IPS DF 19.7 (cell line): ENCODE measurements around the gene PCDHA3.
"Not testable (repeated sequence)": the region's sequence is repeated elsewhere in the genome, so short reads cannot be mapped to it uniquely, and the experiment has no call there.

Experiments used
- DNase-seq: peaks from one replicate; pipeline ENCODE4 v3.0.0-alpha.2; 2013; ENCODE audit warnings: low read depth, low spot score

The PCDHA3 gene

DNA sequence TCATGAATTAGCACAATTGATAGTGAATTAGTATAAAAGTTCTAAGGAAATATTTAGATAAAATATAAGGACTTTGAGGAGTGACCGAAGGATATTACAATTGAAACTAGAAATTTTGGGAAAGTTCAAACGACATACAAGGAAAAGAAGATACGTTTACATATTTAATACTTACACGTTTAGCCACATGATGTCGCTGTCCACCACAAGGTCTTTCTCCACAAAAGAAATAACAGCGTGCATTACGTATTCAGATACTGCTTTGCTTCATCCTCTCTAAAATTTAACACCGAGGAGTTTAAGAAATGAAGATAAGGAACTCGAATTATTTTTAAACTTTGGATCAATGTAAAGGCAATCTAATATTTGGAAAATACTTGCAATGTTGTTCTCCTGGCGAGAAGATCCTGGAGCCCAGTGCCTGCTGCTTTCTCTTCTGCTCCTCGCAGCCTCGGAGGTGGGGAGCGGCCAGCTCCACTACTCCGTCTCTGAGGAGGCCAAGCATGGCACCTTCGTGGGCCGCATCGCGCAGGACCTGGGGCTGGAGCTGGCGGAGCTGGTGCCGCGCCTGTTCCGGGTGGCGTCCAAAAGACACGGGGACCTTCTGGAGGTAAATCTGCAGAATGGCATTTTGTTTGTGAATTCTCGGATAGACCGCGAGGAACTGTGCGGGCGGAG, at the start of gene PCDHA3:
Gene PCDHA3, plus strand, starts transcription at position 242 of the 678 bp plus-strand sequence.
- DNase-seq = no peak

GRCh38 chr5:140753561-140753960, 47.3 kb upstream of the PCDHA3 start:
- no peak for DNase-seq

GRCh38 chr5:140764177-140764973, 36.5 kb upstream of the PCDHA3 start:
- no peak for DNase-seq

GRCh38 chr5:140767444-140767843, 33.4 kb upstream of the PCDHA3 start:
- no peak for DNase-seq

GRCh38 chr5:140780512-140780911, 20.3 kb upstream of the PCDHA3 start:
- DNase-seq = no peak

DNA sequence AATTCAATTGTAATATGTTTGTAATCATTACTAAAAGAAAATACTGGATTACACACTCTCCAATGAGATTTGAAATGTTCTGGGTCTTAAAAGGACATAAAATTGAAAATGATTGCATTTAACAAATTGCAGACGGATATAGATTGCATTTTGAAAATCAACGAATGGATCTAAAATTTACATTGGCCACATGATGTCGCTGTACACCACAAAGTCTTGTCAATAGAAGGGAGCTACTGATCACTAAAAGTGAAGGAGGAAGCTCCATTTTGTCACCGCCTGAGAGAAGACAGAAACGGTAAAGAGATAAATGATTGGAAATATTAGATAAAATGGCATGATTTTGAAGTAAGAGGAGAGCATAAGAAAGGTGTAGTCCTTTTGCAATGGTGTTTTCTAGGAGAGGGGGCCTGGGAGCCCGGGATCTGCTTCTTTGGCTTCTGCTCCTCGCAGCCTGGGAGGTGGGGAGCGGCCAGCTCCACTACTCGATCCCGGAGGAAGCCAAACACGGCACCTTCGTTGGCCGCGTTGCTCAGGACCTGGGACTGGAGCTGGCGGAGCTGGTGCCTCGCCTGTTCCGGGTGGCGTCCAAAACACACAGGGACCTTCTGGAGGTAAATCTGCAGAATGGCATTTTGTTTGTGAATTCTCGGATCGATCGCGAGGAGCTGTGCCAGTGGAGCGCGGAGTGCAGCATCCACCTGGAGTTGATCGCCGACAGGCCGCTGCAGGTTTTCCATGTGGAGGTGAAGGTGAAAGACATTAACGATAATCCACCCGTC, 14.8 kb upstream of the PCDHA3 start, which contains the start of gene PCDHA1:
Gene PCDHA1, plus strand, starts transcription at position 236 of the 782 bp plus-strand sequence.
- no peak for DNase-seq

- not testable (repeated sequence) for DNase-seq
Observed at GRCh38 chr5:140787422-140787821, 13.4 kb upstream of the PCDHA3 start.

GRCh38 chr5:140787849-140788504, 12.9 kb upstream of the PCDHA3 start:
- not testable (repeated sequence) for DNase-seq

- no peak for DNase-seq
Observed at GRCh38 chr5:140791089-140791488, 9.8 kb upstream of the PCDHA3 start.

GRCh38 chr5:140794595-140795258, 6.1 kb upstream of the PCDHA3 start, which contains the start of gene PCDHA2:
Gene PCDHA2 (plus strand): TSS chr5:140794852.
- no peak for DNase-seq

- no peak for DNase-seq
Observed at GRCh38 chr5:140795259-140795641, 5.6 kb upstream of the PCDHA3 start.

GRCh38 chr5:140796072-140796717, 4.7 kb upstream of the PCDHA3 start:
- not testable (repeated sequence) for DNase-seq

DNA sequence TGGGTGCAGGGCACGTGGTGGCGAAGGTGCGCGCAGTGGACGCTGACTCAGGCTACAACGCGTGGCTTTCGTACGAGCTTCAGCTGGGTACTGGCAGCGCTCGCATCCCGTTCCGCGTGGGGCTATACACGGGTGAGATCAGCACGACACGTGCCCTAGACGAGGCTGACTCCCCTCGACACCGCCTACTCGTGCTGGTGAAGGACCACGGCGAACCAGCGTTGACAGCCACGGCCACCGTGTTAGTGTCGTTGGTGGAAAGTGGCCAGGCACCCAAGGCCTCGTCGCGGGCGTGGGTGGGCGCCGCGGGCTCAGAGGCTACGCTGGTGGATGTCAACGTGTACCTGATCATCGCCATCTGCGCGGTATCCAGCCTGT, 4.2 kb upstream of the PCDHA3 start:
- DNase-seq = no peak

- DNase-seq = no peak
Observed at GRCh38 chr5:140801494-140801841, 611 bp downstream of the PCDHA3 start.

- not testable (repeated sequence) for DNase-seq
Observed at GRCh38 chr5:140802381-140802780, 1.5 kb downstream of the PCDHA3 start.

DNA sequence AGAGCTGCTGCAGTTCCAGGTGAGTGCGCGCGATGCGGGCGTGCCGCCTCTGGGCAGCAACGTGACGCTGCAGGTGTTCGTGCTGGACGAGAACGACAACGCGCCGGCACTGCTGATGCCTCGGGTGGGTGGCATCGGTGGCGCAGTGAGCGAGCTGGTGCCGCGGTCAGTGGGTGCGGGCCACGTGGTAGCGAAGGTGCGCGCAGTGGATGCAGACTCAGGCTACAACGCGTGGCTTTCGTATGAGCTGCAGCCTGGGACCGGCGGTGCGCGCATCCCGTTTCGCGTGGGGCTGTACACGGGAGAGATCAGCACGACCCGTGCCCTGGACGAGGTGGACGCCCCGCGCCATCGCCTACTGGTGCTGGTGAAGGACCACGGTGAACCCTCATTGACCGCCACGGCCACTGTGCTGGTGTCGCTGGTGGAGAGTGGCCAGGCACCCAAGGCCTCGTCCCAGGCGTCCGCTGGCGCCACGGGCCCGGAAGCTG, 2.0 kb downstream of the PCDHA3 start:
- DNase-seq = no peak

- DNase-seq = no peak
Observed at GRCh38 chr5:140806834-140807775, 6.2 kb downstream of the PCDHA3 start, which contains the start of gene PCDHA4. Gene PCDHA4 (plus strand): TSS chr5:140807068.

- DNase-seq = not testable (repeated sequence)
Observed at GRCh38 chr5:140808241-140808888, 7.5 kb downstream of the PCDHA3 start.

DNA sequence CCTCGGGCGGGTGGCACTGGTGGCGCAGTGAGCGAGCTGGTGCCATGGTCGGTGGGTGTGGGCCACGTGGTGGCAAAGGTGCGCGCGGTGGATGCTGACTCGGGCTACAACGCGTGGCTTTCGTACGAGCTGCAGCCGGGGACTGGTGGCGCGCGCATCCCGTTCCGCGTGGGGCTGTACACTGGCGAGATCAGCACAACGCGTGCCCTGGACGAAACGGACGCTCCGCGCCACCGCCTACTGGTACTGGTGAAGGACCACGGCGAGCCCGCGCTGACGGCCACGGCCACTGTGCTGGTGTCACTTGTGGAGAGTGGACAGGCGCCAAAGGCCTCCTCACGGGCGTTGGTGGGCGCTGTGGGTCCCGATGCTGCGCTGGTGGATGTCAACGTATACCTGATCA, 8.0 kb downstream of the PCDHA3 start:
- no peak for DNase-seq
